Measurements from ENCODE around the gene STIL.

GRCh38 chr1:47331875-47332274, 17.9 kb upstream of the STIL start:
- TF ChIP-seq NFATC3 (CRISPR knock-in tag; IDR thresholded peaks at IDR 0.05) (no peak), CTCF (CRISPR knock-in tag; IDR thresholded peaks at IDR 0.05) (no peak), ZBTB4 (CRISPR knock-in tag; IDR thresholded peaks at IDR 0.05; ENCODE audit: borderline replicate concordance) (no peak), ZKSCAN8 (CRISPR knock-in tag; IDR thresholded peaks at IDR 0.05; ENCODE audit: borderline replicate concordance) (no peak)

All from HepG2 (cell line).